HepG2 (cell line): ENCODE measurements around the gene PRR30. TPM values are rescaled to one million over a fixed set of nuclear protein-coding genes. Genes with fewer than 3 reads are reported as not detected.

Source experiments
- ATF5 ChIP-seq: sonication (generic); formaldehyde crosslinking; IDR thresholded peaks from 2 replicates; pipeline ENCODE4 v1.4.0; 2020; ENCODE audit warnings: mild to moderate bottlenecking, low read depth, missing genetic modification reagents
- GABPA ChIP-seq, 2 experiments: IDR thresholded peaks; 2 replicates each; pipeline ENCODE4 v1.6.1; 2011 to 2016; ENCODE audit warnings: low read depth in 2 of 2, low read length in 1 of 2, missing biosample characterization in 1 of 2, missing genetic modification characterization in 1 of 2
- GTF2F1 ChIP-seq: fragments of 150-350 bp; IDR thresholded peaks from 2 replicates; pipeline ENCODE4 v1.6.1; 2014; ENCODE audit warnings: low read length
- HMGA1 ChIP-seq: sonication (generic); formaldehyde crosslinking; conservative IDR thresholded peaks from 2 replicates; pipeline ENCODE4 v1.4.0; 2020; ENCODE audit warnings: missing genetic modification reagents
- MIER3 ChIP-seq: IDR thresholded peaks from 2 replicates; pipeline ENCODE4 v1.6.1; 2016; ENCODE audit warnings: missing compliant biosample characterization, borderline replicate concordance
- NBN ChIP-seq: fragments of 450-650 bp; conservative IDR thresholded peaks from 2 replicates; pipeline ENCODE4 v1.6.1; 2017
- NR3C1 ChIP-seq: sonication (generic); formaldehyde crosslinking; IDR thresholded peaks from 2 replicates; pipeline ENCODE4 v1.4.0; 2020; ENCODE audit warnings: missing genetic modification reagents
- PCBP1 ChIP-seq: fragments of 200-400 bp; formaldehyde crosslinking; IDR thresholded peaks from 2 replicates; pipeline ENCODE4 v1.6.1; 2017; ENCODE audit warnings: mild to moderate bottlenecking, low read depth, low read length, borderline replicate concordance
- PLRG1 ChIP-seq: fragments of 450-650 bp; conservative IDR thresholded peaks from 2 replicates; pipeline ENCODE4 v1.6.1; 2016
- RBM22 ChIP-seq: fragments of 200-400 bp; formaldehyde crosslinking; optimal IDR thresholded peaks from 2 replicates; pipeline ENCODE3; 2017; ENCODE audit warnings: mild to moderate bottlenecking, low read length, moderate library complexity
- SALL2 ChIP-seq: sonication (generic); formaldehyde crosslinking; IDR thresholded peaks from 2 replicates; pipeline ENCODE4 v1.8.1; 2023; ENCODE audit warnings: mild to moderate bottlenecking, missing genetic modification reagents, inconsistent platforms
- SIX1 ChIP-seq: sonication (generic); formaldehyde crosslinking; IDR thresholded peaks from 2 replicates; pipeline ENCODE4 v1.4.0; 2020; ENCODE audit warnings: missing genetic modification reagents, borderline replicate concordance
- TEF ChIP-seq: sonication (generic); formaldehyde crosslinking; IDR thresholded peaks from 2 replicates; pipeline ENCODE4 v1.5.0; 2020; ENCODE audit warnings: missing genetic modification reagents
- YEATS4 ChIP-seq: sonication (generic); formaldehyde crosslinking; IDR thresholded peaks from 2 replicates; pipeline ENCODE4 v1.4.0; 2020; ENCODE audit warnings: missing genetic modification reagents, borderline replicate concordance
- YY1 ChIP-seq: IDR thresholded peaks from 2 replicates; pipeline ENCODE4 v1.6.1; 2011; ENCODE audit warnings: low read length, low read depth, moderate library complexity, mild to moderate bottlenecking; ENCODE audit not compliant: insufficient read depth, insufficient replicate concordance
- ZFP36L1 ChIP-seq: sonication (generic); formaldehyde crosslinking; IDR thresholded peaks from 2 replicates; pipeline ENCODE4 v1.8.0; 2022; ENCODE audit warnings: mild to moderate bottlenecking, missing genetic modification reagents, moderate library complexity
- ZFP37 ChIP-seq: sonication (generic); formaldehyde crosslinking; IDR thresholded peaks from 2 replicates; pipeline ENCODE4 v1.4.0; 2020; ENCODE audit warnings: missing genetic modification reagents, borderline replicate concordance
- ZNF124 ChIP-seq: sonication (generic); formaldehyde crosslinking; IDR thresholded peaks from 2 replicates; pipeline ENCODE4 v1.4.0; 2020; ENCODE audit warnings: missing genetic modification reagents
- ZNF160 ChIP-seq: sonication (generic); formaldehyde crosslinking; IDR thresholded peaks from 2 replicates; pipeline ENCODE4 v1.8.0; 2022; ENCODE audit warnings: mild to moderate bottlenecking, inconsistent platforms, missing genetic modification reagents
- ZNF205 ChIP-seq: IDR thresholded peaks from 2 replicates; pipeline ENCODE4 v1.6.1; 2018; ENCODE audit warnings: missing biosample characterization, missing genetic modification reagents
- ZNF232 ChIP-seq: sonication (generic); formaldehyde crosslinking; IDR thresholded peaks from 2 replicates; pipeline ENCODE4 v1.4.0; 2020; ENCODE audit warnings: missing genetic modification reagents, borderline replicate concordance
- ZNF296 ChIP-seq: sonication (generic); formaldehyde crosslinking; conservative IDR thresholded peaks from 2 replicates; pipeline ENCODE4 v1.5.0; 2020; ENCODE audit warnings: mild to moderate bottlenecking, missing genetic modification reagents
- ZNF432 ChIP-seq: sonication (generic); formaldehyde crosslinking; IDR thresholded peaks from 2 replicates; pipeline ENCODE4 v1.5.0; 2020; ENCODE audit warnings: missing genetic modification reagents, mild to moderate bottlenecking, borderline replicate concordance
- ZNF576 ChIP-seq: sonication (generic); formaldehyde crosslinking; IDR thresholded peaks from 2 replicates; pipeline ENCODE4 v1.4.0; 2020; ENCODE audit warnings: mild to moderate bottlenecking, missing genetic modification reagents
- ZNF672 ChIP-seq: sonication (generic); formaldehyde crosslinking; IDR thresholded peaks from 2 replicates; pipeline ENCODE4 v1.8.1; 2022; ENCODE audit warnings: missing genetic modification reagents
- ZNF674 ChIP-seq: sonication (generic); formaldehyde crosslinking; IDR thresholded peaks from 2 replicates; pipeline ENCODE4 v1.5.0; 2020; ENCODE audit warnings: low read depth, mild to moderate bottlenecking, missing genetic modification reagents
- ZNF704 ChIP-seq: sonication (generic); formaldehyde crosslinking; IDR thresholded peaks from 2 replicates; pipeline ENCODE4 v1.8.1; 2023; ENCODE audit warnings: mild to moderate bottlenecking, inconsistent platforms, moderate library complexity, missing genetic modification reagents, borderline replicate concordance
- ZNF772 ChIP-seq: sonication (generic); formaldehyde crosslinking; IDR thresholded peaks from 2 replicates; pipeline ENCODE4 v1.5.0; 2020; ENCODE audit warnings: mild to moderate bottlenecking, missing genetic modification reagents
- ZNF816 ChIP-seq: sonication (generic); formaldehyde crosslinking; IDR thresholded peaks from 2 replicates; pipeline ENCODE4 v1.8.0; 2022; ENCODE audit warnings: missing genetic modification reagents, mild to moderate bottlenecking, borderline replicate concordance
- polyA plus RNA-seq, 8 experiments: library from polyadenylated mRNA; depleted of rRNA in 3 of 8; stranded (reverse) in 7 of 8; unstranded in 1 of 8; fragments of >200 nt; fragmentation: Illumina TruSeq in 4 of 8; extraction: Trizol in 4 of 8; gene quantifications; 2 replicates each; pipeline versions ENCODE4 v1.2.1 to v1.2.3, GENCODE V29; 2011 to 2016; ENCODE audit warnings: low read depth in 4 of 8, missing spikeins in 1 of 8, mixed read lengths in 1 of 8; ENCODE audit not compliant: insufficient read depth in 1 of 8
- total RNA-seq, 5 experiments: library from RNA; depleted of rRNA; stranded (reverse); fragments of >200 nt; fragmentation: Illumina TruSeq; extraction: Trizol; gene quantifications; 2 replicates each; pipeline ENCODE4 v1.2.3, GENCODE V29; 2016; ENCODE audit warnings: low read depth in 1 of 5

Gene PRR30
- total and polyA plus RNA-seq, 2 of the 13 experiments (the other 11 are each of a cell fraction or from before 2014, with no cell fraction given): not detected

GRCh38 chr2:27133905-27134780 is 5.1 kb downstream of the PRR30 start, which contains the start of gene PREB (continued):
- no peak for TF ChIP-seq PCBP1
- TF ChIP-seq ZNF816 (CRISPR knock-in tag): no peak
- no peak for TF ChIP-seq GTF2F1
- peak; percentile 85; the same call in 1 of the 2 replicates for TF ChIP-seq YEATS4 (CRISPR knock-in tag)
- no peak for TF ChIP-seq ZNF124
- TF ChIP-seq GABPA (IDR thresholded peaks at IDR 0.05; ENCODE audit: low read depth, low read length): no peak
- no peak for TF ChIP-seq GABPA (CRISPR knock-in tag; IDR thresholded peaks at IDR 0.05; ENCODE audit: low read depth)
- TF ChIP-seq ZNF205 (CRISPR knock-in tag): peak; percentile 45; the same call in 1 of the 2 replicates
- TF ChIP-seq MIER3: no peak; the same call in 1 of the 2 replicates
- no peak for TF ChIP-seq RBM22
- peak; percentile 29; the same call in 1 of the 2 replicates for TF ChIP-seq SALL2 (CRISPR knock-in tag)
- no peak for TF ChIP-seq ZNF672 (CRISPR knock-in tag)
- TF ChIP-seq YY1: peak; percentile 99
- no peak for TF ChIP-seq TEF
- no peak for TF ChIP-seq NR3C1
- no peak; the same call in 1 of the 2 replicates for TF ChIP-seq ZNF772
- no peak for TF ChIP-seq ZNF674 (CRISPR knock-in tag)
- peak; percentile 81; the same call in 1 of the 2 replicates for TF ChIP-seq ZNF704
- no peak for TF ChIP-seq NBN
- no peak for TF ChIP-seq ZNF432 (CRISPR knock-in tag)
- no peak for TF ChIP-seq PLRG1
- TF ChIP-seq SIX1 (CRISPR knock-in tag): no peak
- no peak for TF ChIP-seq ZFP36L1 (CRISPR knock-in tag)
- no peak for TF ChIP-seq HMGA1
- peak; percentile 43; the same call in 1 of the 2 replicates for TF ChIP-seq ATF5 (CRISPR knock-in tag)
- TF ChIP-seq ZNF160 (CRISPR knock-in tag): no peak
- TF ChIP-seq ZNF576 (CRISPR knock-in tag): no peak
- TF ChIP-seq ZNF232: no peak
- TF ChIP-seq ZNF296: 0 out of 2 replicates have a peak, but pooled peaks have one; percentile 28
- no peak for TF ChIP-seq ZFP37 (CRISPR knock-in tag)
